Fibroblast of mammary gland (primary cell): Measurements from ENCODE around the gene MFAP4.

Experiments used
- DNase-seq: peaks from one replicate; pipeline ENCODE4 v3.0.0-alpha.2; 2010; ENCODE audit warnings: low read depth
- H3K4me3 ChIP-seq: 2 replicates; pipeline ENCODE4 v1.5.1; 2011; ENCODE audit warnings: low read depth, mild to moderate bottlenecking, low read length, moderate library complexity; ENCODE audit not compliant: control insufficient read depth
- CTCF ChIP-seq: conservative IDR thresholded peaks from 2 replicates; pipeline ENCODE4 v1.5.1; 2011; ENCODE audit warnings: low read depth, low read length, inconsistent platforms; ENCODE audit not compliant: control insufficient read depth, insufficient read depth

Gene MFAP4

DNA sequence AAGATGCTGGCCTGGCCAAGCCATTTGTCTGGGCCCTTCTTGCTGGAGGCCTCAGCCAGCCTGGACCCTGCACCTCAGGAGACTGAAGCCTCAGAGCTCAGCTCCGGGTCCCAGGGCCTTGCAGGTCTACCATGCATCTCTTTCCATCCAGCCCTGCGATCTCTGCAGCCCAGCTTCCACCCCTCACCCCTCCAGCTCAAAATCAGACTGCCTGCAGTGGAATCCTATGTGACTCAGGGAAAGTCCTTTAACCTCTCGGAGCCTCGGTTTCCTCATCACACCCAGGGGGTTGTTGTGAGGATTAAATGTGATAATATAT is 21.5 kb downstream of the MFAP4 start:
- TF ChIP-seq CTCF, result no peak

DNA sequence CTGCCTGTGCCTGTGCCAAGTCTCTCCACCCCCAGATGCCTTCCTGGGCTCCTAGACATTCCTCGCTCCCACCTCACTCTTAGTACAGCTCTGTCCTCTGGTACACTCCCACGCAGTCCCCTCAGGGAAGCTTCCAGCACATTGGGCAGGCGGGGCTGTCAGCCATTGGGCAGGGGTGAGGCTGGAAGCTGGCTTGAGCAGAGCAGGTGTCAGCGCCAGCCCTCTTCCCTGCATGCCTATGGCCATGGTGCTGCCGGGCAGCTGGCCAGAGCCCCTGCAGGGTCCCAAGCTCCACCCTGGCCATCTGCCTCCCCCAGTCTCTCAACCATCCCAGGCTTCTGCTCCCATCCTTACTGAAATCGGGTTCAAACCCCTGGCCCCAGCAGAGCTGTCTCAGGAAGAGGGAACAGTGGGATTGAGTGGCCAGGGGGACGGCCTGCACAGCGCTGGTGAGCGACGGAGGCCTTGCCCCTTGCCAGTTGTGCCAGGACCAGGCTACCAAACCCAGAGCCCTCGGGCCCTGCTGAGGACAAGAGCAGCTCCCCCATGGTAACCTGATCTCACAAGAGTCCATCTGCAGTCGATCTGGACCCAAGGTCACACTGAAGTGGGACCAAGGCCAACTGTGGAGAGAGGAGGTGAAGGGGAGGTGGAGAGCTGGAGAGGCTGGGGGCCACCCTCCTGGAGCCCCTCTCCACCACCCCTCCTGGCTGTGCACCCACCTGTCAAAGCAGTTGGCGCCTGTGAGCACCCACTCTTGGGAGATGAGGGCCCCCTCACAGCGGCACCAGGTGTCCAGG is 22.1 kb downstream of the MFAP4 start:
- TF ChIP-seq CTCF, result no peak
- no peak overlapping the region for H3K4me3 ChIP-seq
- no peak for DNase-seq

More for the DNA sequence above, 21.5 kb downstream of the MFAP4 start:
- DNase-seq, result no peak
- H3K4me3 ChIP-seq, result no peak overlapping the region

DNA sequence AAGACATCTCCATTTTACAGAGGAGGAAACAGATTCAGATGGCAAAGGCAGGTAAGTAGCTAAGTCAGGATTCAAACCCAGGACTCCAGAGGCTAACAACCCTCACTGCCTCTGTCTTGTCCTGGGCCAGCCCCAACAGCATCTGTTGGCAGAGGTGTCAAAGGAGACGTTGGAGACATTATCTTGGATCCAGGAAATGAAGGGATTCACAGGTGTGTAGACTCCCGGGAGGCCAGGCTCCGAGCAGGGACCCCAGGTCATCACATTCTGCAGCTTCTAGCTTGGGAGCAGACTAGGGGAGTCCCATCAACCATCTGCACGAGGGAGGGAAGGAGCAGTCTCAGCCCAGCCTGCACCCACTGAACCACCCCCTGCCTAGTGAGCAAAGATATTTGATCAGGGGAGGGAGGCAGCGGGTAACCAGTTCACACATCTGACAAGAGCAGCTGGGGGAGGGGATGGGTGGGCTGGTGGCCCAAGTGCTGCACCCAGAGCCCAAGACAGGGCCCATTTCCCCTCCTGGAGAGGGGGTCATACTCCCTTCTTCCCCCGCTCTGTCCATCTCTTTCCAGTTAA is 23.4 kb downstream of the MFAP4 start:
- no peak for DNase-seq
- TF ChIP-seq CTCF, result no peak
- H3K4me3 ChIP-seq, result no peak overlapping the region

- DNase-seq, result no peak
- no peak for TF ChIP-seq CTCF
- H3K4me3 ChIP-seq, result peak overlapping the region; percentile 71
Measured at GRCh38 chr17:19363114-19363438, 23.9 kb downstream of the MFAP4 start.

DNA sequence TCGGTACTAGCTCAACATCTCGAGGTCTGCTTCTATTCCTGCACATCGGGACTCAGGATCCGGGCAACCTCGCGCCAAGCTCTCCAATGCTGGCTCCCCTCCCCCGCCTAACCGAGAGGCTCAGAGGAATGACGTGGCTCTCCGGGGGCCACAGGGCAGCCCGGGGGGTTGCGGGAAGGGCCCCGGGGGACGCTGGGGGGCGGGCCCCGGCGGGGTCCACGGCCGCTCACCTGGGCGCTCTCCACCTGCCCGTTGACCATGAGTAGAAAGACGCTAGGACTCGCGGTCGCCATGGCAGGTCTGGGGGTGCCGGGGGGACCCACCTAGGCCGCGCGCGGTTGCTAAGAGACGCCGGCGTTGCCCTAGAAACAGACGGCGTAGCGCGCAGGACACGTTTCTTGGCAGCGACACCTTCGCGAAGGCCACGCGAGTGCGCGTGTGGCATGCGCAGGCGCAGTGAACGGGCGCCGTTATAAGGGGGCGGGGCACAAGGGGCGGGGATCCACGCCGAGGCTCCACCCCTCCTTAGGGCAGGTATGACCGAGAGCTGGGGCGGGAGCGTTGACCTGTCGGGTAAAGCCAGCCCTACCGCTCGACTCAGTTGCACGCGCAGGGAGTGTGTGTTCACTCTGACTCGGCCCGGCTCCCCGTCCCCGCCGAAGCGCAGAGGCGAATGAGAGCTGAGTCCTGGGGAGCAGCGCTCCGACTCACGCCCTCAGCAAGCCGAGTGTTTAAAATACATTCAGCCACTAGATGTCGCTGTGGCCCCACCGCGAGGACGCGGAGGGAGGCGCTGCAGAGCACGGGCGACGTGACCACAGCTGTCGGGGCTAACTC is 24.5 kb downstream of the MFAP4 start, which contains the start of gene B9D1:
TSS of gene B9D1 (minus strand) at position 447 of the 837 bp plus-strand sequence. CDS start at position 293, 154 bp downstream.
- H3K4me3 ChIP-seq, result peak within 1 kb of the TSS; percentile 71
- DNase-seq, result peak; percentile 88
- TF ChIP-seq CTCF, result peak; percentile 78

DNA sequence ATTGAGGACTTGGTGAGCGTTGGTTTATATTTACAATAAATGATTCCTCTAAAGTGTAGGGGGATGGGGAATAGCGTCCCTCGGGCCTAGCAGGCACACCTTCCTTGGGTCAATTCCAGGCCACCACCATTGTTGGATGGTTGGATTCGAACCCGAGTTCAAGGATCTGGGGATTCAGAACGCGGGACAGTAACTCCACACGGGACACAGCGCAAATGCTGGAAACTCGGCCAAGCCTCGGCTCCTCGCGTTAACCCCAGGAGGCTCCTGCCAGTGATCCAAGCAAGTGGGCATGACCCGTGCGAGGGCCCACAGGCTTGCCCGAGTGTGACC is 25.1 kb downstream of the MFAP4 start:
- no peak for DNase-seq
- H3K4me3 ChIP-seq, result peak overlapping the region; percentile 71
- no peak for TF ChIP-seq CTCF
